Natural killer cell (primary cell): ENCODE results near the gene ST6GAL2. TPM values are rescaled to one million over a fixed set of nuclear protein-coding genes. Genes with fewer than 3 reads are reported as not detected.

Experiments
- ATAC-seq, 3 donors: fragments of 150-1000 bp in 2 of 3; fragments of 200-7000 bp in 1 of 3; cut with Tn5 transposase; 1 replicate in 1 of 3; 2 replicates in 2 of 3; pipeline ENCODE4 v1.10.0; 2021; ENCODE audit warnings: mild to moderate bottlenecking in 2 of 3, moderate library complexity in 2 of 3
- DNase-seq, 2 donors: peaks; one replicate each; pipeline versions ENCODE4 v3.0.0 to v3.0.0-alpha.2; 2013 to 2021; ENCODE audit warnings: mixed read lengths in 1 of 2
- H3K27ac ChIP-seq: one replicate; pipeline ENCODE4 v1.5.1; 2013; ENCODE audit warnings: mild to moderate bottlenecking, low read length
- H3K27me3 ChIP-seq: one replicate; pipeline ENCODE4 v1.6.1; 2013; ENCODE audit warnings: low read length; ENCODE audit not compliant: control insufficient read depth, insufficient read depth
- H3K36me3 ChIP-seq: one replicate; pipeline ENCODE4 v1.6.1; 2013; ENCODE audit warnings: low read length; ENCODE audit not compliant: control insufficient read depth, insufficient read depth
- H3K4me1 ChIP-seq: one replicate; pipeline ENCODE4 v1.6.1; 2013; ENCODE audit warnings: low read length; ENCODE audit not compliant: control insufficient read depth, insufficient read depth
- H3K4me3 ChIP-seq: one replicate; pipeline ENCODE4 v1.5.1; 2013; ENCODE audit warnings: low read length
- H3K9me3 ChIP-seq: one replicate; pipeline ENCODE4 v1.6.1; 2013; ENCODE audit warnings: low read length; ENCODE audit not compliant: control insufficient read depth, insufficient read depth
- H3K27ac Mint-ChIP-seq, 2 donors: one replicate each; pipeline ENCODE4 v1.8.0; 2022; ENCODE audit warnings: mild to moderate bottlenecking in 2 of 2, mixed read lengths in 2 of 2, moderate library complexity in 1 of 2
- H3K27me3 Mint-ChIP-seq, 2 donors: one replicate each; pipeline ENCODE4 v1.8.0; 2022; ENCODE audit warnings: low read depth in 2 of 2, mixed read lengths in 2 of 2
- H3K36me3 Mint-ChIP-seq: one replicate; pipeline ENCODE4 v1.8.0; 2022; ENCODE audit warnings: mixed read lengths
- H3K4me1 Mint-ChIP-seq, 2 donors: one replicate each; pipeline ENCODE4 v1.8.0; 2022; ENCODE audit warnings: mixed read lengths in 2 of 2
- H3K4me3 Mint-ChIP-seq: one replicate; pipeline ENCODE4 v1.8.0; 2022; ENCODE audit warnings: mild to moderate bottlenecking, moderate library complexity, mixed read lengths
- H3K9me3 Mint-ChIP-seq, 2 donors: one replicate each; pipeline ENCODE4 v1.8.0; 2022; ENCODE audit warnings: mixed read lengths in 2 of 2
- CTCF ChIP-seq: fragments of 200-600 bp; IDR thresholded peaks from one replicate; pipeline ENCODE4 v1.8.0; 2022; ENCODE audit warnings: antibody characterized with exemption
- WGBS: methylation state at CpG from one replicate; pipeline ENCODE4 v1.1.7; 2013; ENCODE audit warnings: missing lambda C conversion rate; ENCODE audit not compliant: insufficient coverage; 5-methylcytosine and 5-hydroxymethylcytosine counted together
- intact Hi-C: fragments of 100-400 bp; cut with micrococcal nuclease; formaldehyde crosslinking; loops from one replicate; pipeline ENCODE4 v1.14.2; 2022
- total RNA-seq, 4 donors: library from RNA; stranded (reverse); fragments of 120-200 nt in 1 of 4; gene quantifications; one replicate each; pipeline versions ENCODE4 v1.2.3 to v1.2.4, GENCODE V29; 2013 to 2022

ST6GAL2 gene
- total RNA-seq, 3 donors from 2014 or later (not counting 1 experiment from before 2014, with no cell fraction given): not detected

- Mint-ChIP-seq H3K9me3 (peaks cover 8 to 14% of the 10 kb centered on the region in 2 donors), H3K36me3 (peaks cover 4% of the 10 kb centered on the region), H3K4me3 (no peak overlapping the region), H3K4me1 (no peaks in the 10 kb centered on the region), H3K27ac (no peak overlapping the region), H3K27me3 (no peaks in the 10 kb centered on the region)
- Histone ChIP-seq H3K36me3 (no peaks in the 10 kb centered on the region), H3K9me3 (no peaks in the 10 kb centered on the region), H3K4me3 (no peak overlapping the region), H3K27me3 (no peaks in the 10 kb centered on the region), H3K27ac (no peak overlapping the region), H3K4me1 (no peaks in the 10 kb centered on the region)
- DNase-seq (no peak), ATAC-seq (no peak)
- intact Hi-C loops: no loop called here
- TF ChIP-seq CTCF: no peak
- WGBS: 92% methylated on average over 1 of the region's 1 CpG
Measured at GRCh38 chr2:106921451-106921850, 35.5 kb upstream of the ST6GAL2 start.

DNA sequence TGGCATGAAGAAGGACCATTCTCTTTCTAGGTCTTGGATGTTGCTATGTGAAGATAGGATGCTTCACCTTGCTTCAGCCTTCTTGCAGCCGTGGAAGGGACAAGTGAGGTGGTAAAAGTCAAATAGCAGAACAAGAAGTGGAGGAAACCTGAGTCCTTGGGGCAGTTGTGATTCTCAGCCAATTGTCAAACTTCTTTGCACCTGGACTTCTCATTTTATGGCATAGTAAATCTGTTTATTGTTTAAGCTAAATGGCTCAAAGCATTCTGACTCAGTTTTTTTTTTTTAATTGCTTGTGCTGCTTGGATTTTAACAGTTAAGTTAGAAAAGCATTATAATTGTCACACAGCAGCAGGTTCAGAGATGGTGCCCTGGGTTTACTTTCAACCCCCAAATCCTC lies 33.0 kb upstream of the ST6GAL2 start:
- 68% methylated on average over 1 of the region's 1 CpG for WGBS
- no peak overlapping the region for H3K27ac Mint-ChIP-seq
- TF ChIP-seq CTCF: no peak

GRCh38 chr2:106904242-106904641 lies 18.3 kb upstream of the ST6GAL2 start:
- Histone ChIP-seq H3K4me3 (no peak overlapping the region), H3K27me3 (no peaks in the 10 kb centered on the region), H3K9me3 (no peaks in the 10 kb centered on the region), H3K4me1 (no peaks in the 10 kb centered on the region), H3K36me3 (no peaks in the 10 kb centered on the region), H3K27ac (no peak overlapping the region)
- H3K36me3 Mint-ChIP-seq: no peaks in the 10 kb centered on the region
- ATAC-seq (no peak), DNase-seq (no peak)
- intact Hi-C loops: no loop called here
- no peak overlapping the region for H3K27ac Mint-ChIP-seq
- no CpG with 5 or more reads among the region's 2 CpGs for WGBS
- H3K4me3 Mint-ChIP-seq: no peak overlapping the region
- H3K9me3 Mint-ChIP-seq: peaks cover 0 to 4% of the 10 kb centered on the region in 2 donors
- H3K4me1 Mint-ChIP-seq: no peaks in the 10 kb centered on the region
- no peaks in the 10 kb centered on the region for H3K27me3 Mint-ChIP-seq
- no peak for TF ChIP-seq CTCF

More for the DNA sequence above, 33.0 kb upstream of the ST6GAL2 start:
- Histone ChIP-seq H3K4me3 (no peak overlapping the region), H3K4me1 (no peaks in the 10 kb centered on the region), H3K27me3 (no peaks in the 10 kb centered on the region), H3K27ac (no peak overlapping the region), H3K36me3 (no peaks in the 10 kb centered on the region), H3K9me3 (no peaks in the 10 kb centered on the region)
- ATAC-seq (no peak), DNase-seq (no peak)
- Mint-ChIP-seq H3K4me3 (no peak overlapping the region), H3K4me1 (no peaks in the 10 kb centered on the region), H3K27me3 (no peaks in the 10 kb centered on the region), H3K36me3 (no peaks in the 10 kb centered on the region), H3K9me3 (peaks cover 5 to 8% of the 10 kb centered on the region in 2 donors)
- intact Hi-C loops: no loop called here

GRCh38 chr2:106899786-106900530 lies 14.0 kb upstream of the ST6GAL2 start:
- TF ChIP-seq CTCF: no peak
- H3K36me3 ChIP-seq: no peaks in the 10 kb centered on the region
- DNase-seq (no peak), ATAC-seq (no peak)
- H3K27ac ChIP-seq: no peak overlapping the region
- H3K4me3 ChIP-seq: no peak overlapping the region
- Mint-ChIP-seq H3K4me1 (no peaks in the 10 kb centered on the region), H3K27ac (no peak overlapping the region), H3K27me3 (no peaks in the 10 kb centered on the region), H3K9me3 (peaks cover 0 to 3% of the 10 kb centered on the region in 2 donors), H3K4me3 (no peak overlapping the region), H3K36me3 (no peaks in the 10 kb centered on the region)
- intact Hi-C loops: no loop called here
- WGBS: 46% methylated on average over 7 of the region's 7 CpGs
- no peaks in the 10 kb centered on the region for H3K4me1 ChIP-seq
- no peaks in the 10 kb centered on the region for H3K27me3 ChIP-seq
- no peaks in the 10 kb centered on the region for H3K9me3 ChIP-seq
